Measurements from ENCODE around the gene SLC29A3. TPM values are rescaled to one million over a fixed set of nuclear protein-coding genes. Genes with fewer than 3 reads are reported as not detected.
A peak's percentile ranks its signal among the peaks of the same experiment; 100 is the strongest.

Gene SLC29A3
- total RNA-seq: 1 to 10 TPM; 3.2 to 5.9 TPM

- peak; percentile 50 for TF ChIP-seq CTCF (IDR thresholded peaks at IDR 0.05)
- no peaks in the 10 kb centered on the region for H3K27me3 ChIP-seq (replicated peaks; ENCODE audit: insufficient read depth)
- H3K36me3 ChIP-seq: no peaks in the 10 kb centered on the region
- H3K4me1 ChIP-seq (ENCODE audit: control insufficient read depth in 1 of 2, low read depth in 2 of 2): peaks cover 4 to 18% of the 10 kb centered on the region in 2 donors
- peak within 1 kb of the TSS; percentile 55 to 81 for H3K27ac ChIP-seq
- H3K9me3 ChIP-seq: no peaks in the 10 kb centered on the region
- DNase-seq (ENCODE audit: low spot score) (no peak), ATAC-seq (ENCODE audit: insufficient number of reproducible peaks, low FRiP score, low read depth) (peak; percentile 72)
- peak within 1 kb of the TSS; percentile 84 for H3K4me3 ChIP-seq
Measured at GRCh38 chr10:71319042-71319799, at the start of gene SLC29A3. TSS of gene SLC29A3 (plus strand) at chr10:71319259. CDS start at chr10:71319310, 51 bp downstream.

GRCh38 chr10:71269301-71270288, 49.5 kb upstream of the SLC29A3 start:
- H3K27ac ChIP-seq: no peak overlapping the region
- peaks cover 0 to 16% of the 10 kb centered on the region in 2 donors for H3K4me1 ChIP-seq (ENCODE audit: control insufficient read depth in 1 of 2, low read depth in 2 of 2)
- TF ChIP-seq CTCF (IDR thresholded peaks at IDR 0.05): no peak
- no peak overlapping the region for H3K4me3 ChIP-seq
- DNase-seq (ENCODE audit: low spot score) (no peak), ATAC-seq (ENCODE audit: insufficient number of reproducible peaks, low FRiP score, low read depth) (no peak)
- H3K27me3 ChIP-seq (replicated peaks; ENCODE audit: insufficient read depth): no peaks in the 10 kb centered on the region
- H3K9me3 ChIP-seq: no peaks in the 10 kb centered on the region
- no peaks in the 10 kb centered on the region for H3K36me3 ChIP-seq

- DNase-seq (ENCODE audit: low spot score) (no peak), ATAC-seq (ENCODE audit: insufficient number of reproducible peaks, low FRiP score, low read depth) (peak; percentile 57)
- H3K27me3 ChIP-seq (replicated peaks; ENCODE audit: insufficient read depth): no peaks in the 10 kb centered on the region
- H3K27ac ChIP-seq: no peak overlapping the region
- H3K36me3 ChIP-seq: no peaks in the 10 kb centered on the region
- H3K9me3 ChIP-seq: no peaks in the 10 kb centered on the region
- peaks cover 0 to 16% of the 10 kb centered on the region in 2 donors for H3K4me1 ChIP-seq (ENCODE audit: control insufficient read depth in 1 of 2, low read depth in 2 of 2)
- H3K4me3 ChIP-seq: no peak overlapping the region
- peak; percentile 64 for TF ChIP-seq CTCF (IDR thresholded peaks at IDR 0.05)
Measured at GRCh38 chr10:71270301-71271220, 48.5 kb upstream of the SLC29A3 start.

- TF ChIP-seq CTCF (IDR thresholded peaks at IDR 0.05): no peak
- Histone ChIP-seq H3K27ac (no peak overlapping the region), H3K4me1 (ENCODE audit: control insufficient read depth in 1 of 2, low read depth in 2 of 2) (peaks cover 0 to 16% of the 10 kb centered on the region in 2 donors), H3K9me3 (no peaks in the 10 kb centered on the region), H3K27me3 (replicated peaks; ENCODE audit: insufficient read depth) (no peaks in the 10 kb centered on the region), H3K36me3 (no peaks in the 10 kb centered on the region), H3K4me3 (no peak overlapping the region)
- ATAC-seq (ENCODE audit: insufficient number of reproducible peaks, low FRiP score, low read depth): no peak
- DNase-seq (ENCODE audit: low spot score): no peak
Measured at GRCh38 chr10:71271662-71272055, 47.4 kb upstream of the SLC29A3 start.
